Stomach smooth muscle (tissue), 2 donors: ENCODE results near the gene C19orf47.

Experiments used
- H3K27ac ChIP-seq: one replicate; pipeline ENCODE4 v1.7.0; 2013; ENCODE audit warnings: mild to moderate bottlenecking, low read length, inconsistent platforms
- H3K27me3 ChIP-seq, 2 donors: one replicate each; pipeline ENCODE4 v1.7.0; 2013; ENCODE audit warnings: low read length in 2 of 2; ENCODE audit not compliant: insufficient read depth in 2 of 2, control insufficient read depth in 1 of 2
- H3K36me3 ChIP-seq, 2 donors: one replicate each; pipeline ENCODE4 v1.7.0; 2013; ENCODE audit warnings: low read length in 2 of 2; ENCODE audit not compliant: control insufficient read depth in 2 of 2, insufficient read depth in 2 of 2
- H3K4me1 ChIP-seq: one replicate; pipeline ENCODE4 v1.7.0; 2013; ENCODE audit warnings: low read length; ENCODE audit not compliant: control insufficient read depth, insufficient read depth
- H3K4me3 ChIP-seq, 2 donors: one replicate each; pipeline ENCODE4 v1.7.0; 2013; ENCODE audit warnings: low read length in 2 of 2
- H3K9ac ChIP-seq, 2 donors: one replicate each; pipeline ENCODE4 v1.7.0; 2013; ENCODE audit warnings: low read length in 2 of 2, mild to moderate bottlenecking in 1 of 2
- H3K9me3 ChIP-seq, 2 donors: one replicate each; pipeline ENCODE4 v1.7.0; 2013; ENCODE audit warnings: low read length in 2 of 2; ENCODE audit not compliant: control insufficient read depth in 2 of 2
- donor health status: healthy.
- donor health status: Pancreatic carcinoma.

C19orf47 gene

DNA sequence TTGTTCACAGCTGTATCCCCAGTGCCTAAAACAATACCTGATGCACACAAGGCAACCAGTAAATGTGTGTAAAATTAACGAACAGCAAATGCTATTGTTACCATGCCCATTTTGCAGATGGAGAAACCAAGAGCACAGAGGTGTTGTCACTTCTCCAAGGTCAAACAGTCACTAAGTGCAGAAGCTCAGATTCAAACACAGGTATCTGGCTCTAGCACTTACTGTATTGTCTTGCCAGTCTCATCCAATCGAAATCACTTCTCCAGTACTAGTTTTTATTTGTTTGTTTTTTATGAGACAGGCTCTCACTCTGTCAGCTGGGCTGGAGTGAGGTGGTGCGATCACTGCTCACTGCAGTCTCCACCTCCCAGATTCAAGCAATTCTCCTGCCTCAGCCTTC, 14.0 kb upstream of the C19orf47 start:
- Histone ChIP-seq H3K27ac (no peak overlapping the region), H3K36me3 (peaks cover 2 to 9% of the 10 kb centered on the region in 2 donors), H3K27me3 (no peaks in the 10 kb centered on the region), H3K4me1 (peaks cover 10% of the 10 kb centered on the region), H3K4me3 (no peak overlapping the region), H3K9me3 (no peaks in the 10 kb centered on the region), H3K9ac (no peak overlapping the region)

DNA sequence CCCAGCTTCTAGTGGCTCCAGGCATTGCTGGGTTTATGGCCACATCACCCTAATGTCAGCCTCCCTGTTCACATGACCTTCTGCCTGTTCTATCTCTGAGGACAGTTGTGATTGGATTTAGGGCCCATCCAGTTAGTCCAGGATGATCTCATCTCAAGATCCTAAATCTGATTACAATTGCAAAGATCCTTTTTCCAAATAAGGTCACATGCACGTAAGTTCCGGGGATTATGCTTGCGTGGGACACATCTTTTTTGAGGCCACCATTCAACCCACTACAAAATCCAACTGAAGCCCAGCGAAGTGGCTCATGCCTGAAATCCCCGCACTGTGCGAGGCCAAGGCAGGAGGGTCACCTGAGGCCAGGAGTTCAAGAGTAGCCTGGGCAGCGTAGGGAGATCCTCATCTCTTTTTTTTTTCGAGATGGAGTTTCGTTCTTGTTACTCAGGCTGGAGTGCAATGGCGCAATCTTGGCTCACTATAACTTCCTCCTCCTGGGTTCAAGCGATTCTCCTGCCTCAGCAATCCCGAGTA, 12.6 kb upstream of the C19orf47 start:
- Histone ChIP-seq H3K36me3 (peaks cover 2 to 3% of the 10 kb centered on the region in 2 donors), H3K27me3 (no peaks in the 10 kb centered on the region), H3K4me1 (peaks cover 2% of the 10 kb centered on the region)

DNA sequence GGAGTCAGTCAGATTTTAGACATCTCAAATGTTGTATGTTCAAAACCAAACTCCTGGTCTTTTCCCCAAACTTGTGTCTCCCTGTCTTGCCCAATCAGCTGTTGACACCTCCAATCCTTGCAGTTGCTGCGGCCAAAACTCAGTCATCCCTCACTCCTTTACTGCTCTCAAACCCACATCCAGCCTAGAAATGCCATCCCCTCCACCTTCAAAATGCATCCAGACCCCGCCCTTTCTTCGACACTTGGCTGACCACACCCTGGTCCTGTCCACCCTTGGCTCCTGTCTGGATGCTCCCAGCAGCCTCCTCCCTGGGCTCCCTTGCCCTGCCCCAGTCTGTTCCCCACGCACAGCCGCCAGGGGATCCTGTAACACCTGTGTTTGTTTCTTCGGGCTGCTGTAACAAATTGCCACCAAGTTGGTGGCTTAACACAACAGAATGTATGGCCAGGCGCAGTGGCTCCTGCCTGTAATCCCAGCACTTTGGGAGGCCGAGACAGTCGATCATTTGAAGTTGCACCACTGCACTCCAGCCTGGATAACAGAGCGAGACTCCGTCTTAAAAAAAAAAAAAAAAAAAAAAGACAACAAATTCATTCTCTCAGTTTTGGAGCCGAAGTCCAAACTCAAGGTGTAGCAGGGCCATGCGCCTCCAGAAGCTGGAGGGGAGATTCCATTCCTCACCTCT, 12.0 kb upstream of the C19orf47 start:
- no peaks in the 10 kb centered on the region for H3K9me3 ChIP-seq
- H3K36me3 ChIP-seq, result peaks cover 2 to 3% of the 10 kb centered on the region in 2 donors
- H3K27ac ChIP-seq, result no peak overlapping the region
- H3K27me3 ChIP-seq, result no peaks in the 10 kb centered on the region
- H3K4me3 ChIP-seq, result no peak overlapping the region
- no peak overlapping the region for H3K9ac ChIP-seq
- H3K4me1 ChIP-seq, result peaks cover 2% of the 10 kb centered on the region

More for the DNA sequence above, 12.6 kb upstream of the C19orf47 start:
- Histone ChIP-seq H3K9ac (no peak overlapping the region), H3K9me3 (no peaks in the 10 kb centered on the region), H3K4me3 (no peak overlapping the region), H3K27ac (no peak overlapping the region)

DNA sequence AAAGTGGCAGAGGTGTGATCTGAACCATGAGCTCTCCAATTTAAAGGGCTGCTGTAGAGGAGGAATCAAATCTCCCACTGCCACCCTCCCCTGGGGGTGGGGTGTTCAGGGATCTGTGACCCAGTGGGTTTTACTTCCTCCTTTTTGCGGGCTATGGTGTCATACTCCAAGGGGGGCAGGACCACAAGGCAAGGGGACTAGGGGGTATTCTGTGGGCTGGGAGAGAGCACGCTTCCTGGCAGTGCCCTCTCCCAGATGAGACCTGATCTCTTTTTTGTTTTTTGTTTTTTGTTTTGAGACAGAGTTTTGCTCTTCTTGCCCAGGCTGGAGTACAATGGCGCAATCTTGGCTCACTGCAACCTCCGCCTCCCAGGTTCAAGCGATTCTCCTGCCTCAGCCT, 10.6 kb upstream of the C19orf47 start:
- H3K36me3 ChIP-seq, result peaks cover 2 to 3% of the 10 kb centered on the region in 2 donors
- H3K9me3 ChIP-seq, result no peaks in the 10 kb centered on the region
- no peak overlapping the region for H3K27ac ChIP-seq
- no peaks in the 10 kb centered on the region for H3K27me3 ChIP-seq
- no peak overlapping the region for H3K4me3 ChIP-seq
- H3K9ac ChIP-seq, result no peak overlapping the region
- peaks cover 2% of the 10 kb centered on the region for H3K4me1 ChIP-seq

DNA sequence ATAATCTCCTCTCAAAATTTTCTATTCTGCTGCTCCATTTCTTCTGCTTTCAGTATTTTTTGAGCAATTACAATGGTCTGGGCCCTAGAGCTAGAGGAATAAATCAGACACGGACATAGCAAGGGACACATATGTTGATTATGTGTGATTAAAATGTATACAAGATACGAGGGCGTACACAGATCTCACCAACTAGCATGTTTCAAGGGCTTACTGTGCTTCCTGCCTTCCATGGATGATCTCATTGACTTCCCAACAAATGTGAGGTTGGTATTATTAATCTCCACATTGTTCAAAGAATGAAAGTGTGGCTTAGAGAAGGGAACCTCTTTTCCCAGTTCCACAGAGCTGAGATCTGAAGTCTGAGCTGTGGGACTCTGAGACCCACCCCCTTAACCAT, 9.4 kb upstream of the C19orf47 start:
- no peaks in the 10 kb centered on the region for H3K27me3 ChIP-seq
- no peak overlapping the region for H3K27ac ChIP-seq
- no peak overlapping the region for H3K4me3 ChIP-seq
- H3K4me1 ChIP-seq, result peaks cover 2% of the 10 kb centered on the region
- no peak overlapping the region for H3K9ac ChIP-seq
- no peaks in the 10 kb centered on the region for H3K9me3 ChIP-seq
- peaks cover 2 to 3% of the 10 kb centered on the region in 2 donors for H3K36me3 ChIP-seq

DNA sequence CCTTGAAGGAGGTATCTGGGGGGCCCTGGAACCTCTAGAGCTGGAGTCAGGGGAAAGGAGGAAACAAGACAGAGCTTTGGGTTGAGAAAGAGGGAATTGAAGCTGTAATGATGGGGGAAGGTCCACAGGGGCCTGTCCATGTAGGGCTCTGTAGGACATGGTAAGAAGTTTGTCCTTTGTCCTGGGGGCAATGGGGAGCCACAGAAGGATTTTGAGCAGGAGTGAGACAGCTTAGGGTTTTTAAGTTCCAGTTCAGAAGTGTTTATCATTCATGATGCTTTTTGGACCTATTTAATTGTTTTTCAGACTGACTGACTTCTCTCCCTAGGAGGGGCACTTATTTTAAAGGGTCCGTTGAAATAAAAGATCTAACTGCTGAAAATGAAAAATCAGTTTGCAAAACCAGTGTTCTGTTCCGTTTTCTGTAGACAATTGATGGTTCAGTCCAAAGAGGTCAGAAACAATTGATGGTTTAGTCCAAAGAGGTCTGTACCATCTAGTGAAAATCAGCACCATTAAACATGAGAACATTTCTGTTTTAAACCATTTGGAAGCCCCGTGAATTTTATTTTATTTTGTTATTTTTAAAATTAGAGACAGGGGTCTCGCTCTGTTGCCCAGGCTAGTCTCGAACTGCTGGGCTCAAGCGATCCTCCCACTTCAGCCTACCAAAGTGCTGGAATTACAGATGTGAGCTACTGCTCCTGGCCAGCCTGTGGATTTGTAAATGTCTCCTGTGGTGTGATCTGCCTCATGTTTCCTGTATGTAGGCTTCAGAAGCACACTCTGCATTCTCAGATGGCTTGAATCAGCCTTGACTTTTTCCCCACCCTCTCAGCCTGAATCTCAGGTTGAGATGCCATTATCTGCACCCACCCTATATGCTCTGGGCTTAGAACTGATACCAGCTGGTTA, 8.7 kb upstream of the C19orf47 start:
- Histone ChIP-seq H3K4me3 (no peak overlapping the region), H3K27me3 (no peaks in the 10 kb centered on the region), H3K4me1 (peaks cover 2% of the 10 kb centered on the region), H3K36me3 (peaks cover 0 to 2% of the 10 kb centered on the region in 2 donors), H3K27ac (no peak overlapping the region), H3K9me3 (no peaks in the 10 kb centered on the region), H3K9ac (peak overlapping the region in 1 of 2 donors; percentile 42)

DNA sequence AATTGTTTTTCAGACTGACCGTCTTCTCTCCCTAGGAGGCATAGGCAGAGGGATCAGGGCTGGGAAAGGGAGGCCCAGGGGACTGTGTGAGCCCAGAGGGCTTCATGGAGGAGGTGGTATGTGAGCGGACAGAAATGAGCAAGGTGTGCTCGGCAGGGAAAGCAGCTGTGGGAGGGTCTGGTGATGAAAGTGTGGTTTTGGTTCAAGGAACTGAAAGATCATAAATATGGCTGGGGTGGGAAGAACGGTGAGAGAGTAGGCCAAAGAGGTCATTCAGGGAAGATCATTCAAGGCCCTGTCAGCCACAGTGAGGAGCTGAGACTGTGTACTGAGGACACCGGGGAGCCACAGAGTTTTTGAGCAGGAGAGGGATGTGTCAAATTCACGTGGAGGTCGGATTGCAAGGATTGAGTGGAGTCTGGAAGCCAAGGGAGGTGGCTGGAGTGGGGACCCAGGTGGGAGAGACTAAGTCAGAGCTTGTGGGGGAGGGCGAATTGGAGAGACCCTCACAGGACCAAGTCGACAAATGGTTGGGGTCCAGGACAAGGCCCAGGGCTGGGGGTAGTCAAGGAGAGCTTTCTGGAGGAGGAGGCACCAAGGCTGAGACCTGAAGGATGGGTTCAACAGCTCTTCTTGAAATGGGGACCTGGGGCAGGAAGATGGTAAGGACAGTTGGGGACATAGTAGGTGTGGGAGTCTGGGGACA, 7.9 kb upstream of the C19orf47 start:
- peaks cover 2% of the 10 kb centered on the region for H3K4me1 ChIP-seq
- no peak overlapping the region for H3K27ac ChIP-seq
- H3K9me3 ChIP-seq, result no peaks in the 10 kb centered on the region
- peak overlapping the region in 1 of 2 donors; percentile 42 for H3K9ac ChIP-seq
- H3K27me3 ChIP-seq, result no peaks in the 10 kb centered on the region
- H3K36me3 ChIP-seq, result peaks cover 0 to 2% of the 10 kb centered on the region in 2 donors
- H3K4me3 ChIP-seq, result no peak overlapping the region

DNA sequence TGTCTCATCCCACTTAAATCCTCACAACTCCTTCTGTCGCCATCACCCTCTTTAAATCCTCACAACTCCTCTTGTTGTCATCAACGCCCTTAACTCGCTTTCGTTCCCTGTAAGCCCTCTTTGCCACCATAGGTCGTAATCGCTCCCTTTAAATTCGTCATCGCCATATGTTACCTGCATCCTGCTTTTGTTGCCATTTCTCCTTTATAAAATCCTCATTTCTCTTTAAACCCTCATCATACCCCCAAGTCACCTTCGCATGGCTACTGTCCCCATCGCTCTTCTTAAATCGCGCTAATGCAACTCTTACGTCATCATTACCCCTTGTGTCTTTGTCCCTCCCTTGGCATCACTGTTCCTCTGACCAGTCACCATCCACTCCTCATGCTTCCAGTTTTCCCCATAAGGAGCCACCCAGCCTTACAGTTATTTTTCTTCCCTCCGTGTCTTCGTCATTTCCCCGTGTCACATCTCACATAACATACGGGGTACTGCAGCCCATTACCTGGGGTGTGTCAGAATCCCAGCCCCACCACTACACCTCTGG, 837 bp upstream of the C19orf47 start:
- Histone ChIP-seq H3K4me3 (peak overlapping the region; percentile 91 to 92), H3K36me3 (no peaks in the 10 kb centered on the region), H3K9me3 (no peaks in the 10 kb centered on the region), H3K4me1 (peaks cover 18% of the 10 kb centered on the region), H3K27ac (peak overlapping the region; percentile 46), H3K27me3 (no peaks in the 10 kb centered on the region), H3K9ac (peak overlapping the region; percentile 77 to 86)

DNA sequence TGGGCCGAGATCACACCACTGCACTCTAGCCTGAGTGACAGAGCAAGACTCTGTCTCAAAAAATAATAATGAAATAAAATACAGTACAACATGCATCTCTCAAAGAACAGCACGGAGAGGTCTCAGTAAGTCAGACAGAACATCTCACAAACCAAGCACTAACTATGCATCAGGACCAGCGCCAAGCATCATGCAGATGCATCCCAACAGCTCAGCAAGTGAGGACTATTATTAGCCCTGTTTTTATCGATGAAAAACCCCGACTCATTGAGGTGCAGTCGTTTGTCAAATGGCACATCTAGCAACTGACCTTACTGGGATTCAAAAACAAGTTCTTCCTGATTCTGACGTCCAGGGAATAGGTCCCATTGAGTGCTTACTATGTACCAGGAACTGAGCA, 3.8 kb downstream of the C19orf47 start:
- Histone ChIP-seq H3K4me1 (peaks cover 23% of the 10 kb centered on the region), H3K36me3 (peaks cover 0 to 2% of the 10 kb centered on the region in 2 donors), H3K4me3 (no peak overlapping the region), H3K9ac (no peak overlapping the region), H3K9me3 (no peaks in the 10 kb centered on the region), H3K27ac (no peak overlapping the region), H3K27me3 (no peaks in the 10 kb centered on the region)

DNA sequence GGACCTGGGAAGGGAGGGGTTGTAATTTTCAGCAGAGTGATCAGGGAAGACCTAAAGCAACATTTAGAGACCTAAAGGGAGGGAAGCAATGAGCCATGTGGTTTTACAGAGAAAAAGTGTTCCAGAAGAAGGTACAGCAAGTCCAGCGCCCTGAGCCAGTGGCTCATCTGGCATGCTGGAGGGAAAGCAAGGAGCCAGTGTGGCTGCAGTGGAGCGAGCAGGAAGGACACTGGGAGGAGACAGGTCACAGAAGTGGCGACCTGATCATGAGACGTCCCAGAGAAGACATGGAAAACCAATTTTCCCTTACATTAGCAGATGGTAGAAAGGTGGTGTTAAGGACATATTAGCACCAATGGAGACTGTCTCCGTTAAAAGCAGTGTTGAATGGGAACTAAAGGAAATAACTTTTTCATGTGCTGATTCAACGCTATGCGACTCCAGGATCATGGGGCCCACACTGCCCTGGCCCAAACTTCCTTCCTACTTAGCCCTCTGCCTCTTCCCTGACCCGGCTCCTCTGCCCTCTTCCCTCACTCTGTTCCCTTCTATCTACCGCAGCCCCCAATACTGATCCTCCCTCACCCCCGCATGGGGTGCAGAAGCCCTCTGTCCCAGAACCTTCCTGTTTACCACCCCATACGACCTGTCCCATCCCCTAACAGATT, 5.4 kb downstream of the C19orf47 start:
- Histone ChIP-seq H3K27ac (no peak overlapping the region), H3K9me3 (no peaks in the 10 kb centered on the region), H3K4me1 (peaks cover 17% of the 10 kb centered on the region), H3K9ac (no peak overlapping the region), H3K4me3 (no peak overlapping the region), H3K36me3 (peaks cover 0 to 6% of the 10 kb centered on the region in 2 donors), H3K27me3 (no peaks in the 10 kb centered on the region)
